Type B pancreatic cell (in vitro differentiated cells): ENCODE results near the gene MALRD1. TPM values are rescaled to one million over a fixed set of nuclear protein-coding genes. Genes with fewer than 3 reads are reported as not detected.

Experiments used
- DNase-seq: peaks from one replicate; pipeline ENCODE4 v3.0.0; 2021; ENCODE audit warnings: mixed read lengths; ENCODE audit not compliant: unreplicated experiment; ENCODE audit errors: extremely low spot score
- H3K27ac Mint-ChIP-seq: 2 replicates; pipeline ENCODE4 v1.8.0; 2021; ENCODE audit warnings: mild to moderate bottlenecking, mixed read lengths
- H3K27me3 Mint-ChIP-seq: 2 replicates; pipeline ENCODE4 v1.8.0; 2021; ENCODE audit warnings: mixed read lengths
- H3K36me3 Mint-ChIP-seq: 2 replicates; pipeline ENCODE4 v1.8.0; 2021; ENCODE audit warnings: mixed read lengths
- H3K4me1 Mint-ChIP-seq: one replicate; pipeline ENCODE4 v1.8.0; 2021; ENCODE audit warnings: mixed read lengths; ENCODE audit not compliant: unreplicated experiment
- H3K4me3 Mint-ChIP-seq: 2 replicates; pipeline ENCODE4 v1.8.0; 2021; ENCODE audit warnings: mild to moderate bottlenecking, mixed read lengths
- H3K9me3 Mint-ChIP-seq: 2 replicates; pipeline ENCODE4 v1.8.0; 2021; ENCODE audit warnings: mixed read lengths
- CTCF ChIP-seq: fragments of 200-600 bp; sonication (generic); conservative IDR thresholded peaks from 2 replicates; pipeline ENCODE4 v1.5.0; 2021; ENCODE audit warnings: antibody characterized with exemption, mild to moderate bottlenecking
- total RNA-seq: library from RNA; stranded (reverse); gene quantifications from 2 replicates; pipeline ENCODE4 v1.2.1, GENCODE V29; 2021; ENCODE audit warnings: low replicate concordance

Gene MALRD1
- total RNA-seq, 1 donor from 2014 or later = 1.4 TPM

GRCh38 chr10:19333631-19334030, 285.0 kb downstream of the MALRD1 start:
- H3K36me3 Mint-ChIP-seq = no peaks in the 10 kb centered on the region
- no peak overlapping the region for H3K4me3 Mint-ChIP-seq
- no peak overlapping the region for H3K27ac Mint-ChIP-seq
- H3K4me1 Mint-ChIP-seq = no peaks in the 10 kb centered on the region
- no peaks in the 10 kb centered on the region for H3K27me3 Mint-ChIP-seq
- no peak for TF ChIP-seq CTCF
- no peaks in the 10 kb centered on the region for H3K9me3 Mint-ChIP-seq
- no peak for DNase-seq

GRCh38 chr10:19347621-19348020, 299.0 kb downstream of the MALRD1 start:
- H3K27ac Mint-ChIP-seq = no peak overlapping the region
- H3K27me3 Mint-ChIP-seq = peaks cover 3% of the 10 kb centered on the region
- no peaks in the 10 kb centered on the region for H3K36me3 Mint-ChIP-seq

GRCh38 chr10:19367176-19367575, 318.6 kb downstream of the MALRD1 start:
- DNase-seq = no peak
- no peaks in the 10 kb centered on the region for H3K36me3 Mint-ChIP-seq
- no peaks in the 10 kb centered on the region for H3K27me3 Mint-ChIP-seq
- no peak for TF ChIP-seq CTCF
- no peaks in the 10 kb centered on the region for H3K4me1 Mint-ChIP-seq
- no peak overlapping the region for H3K4me3 Mint-ChIP-seq
- no peak overlapping the region for H3K27ac Mint-ChIP-seq
- no peaks in the 10 kb centered on the region for H3K9me3 Mint-ChIP-seq

More at GRCh38 chr10:19347621-19348020, 299.0 kb downstream of the MALRD1 start:
- DNase-seq = no peak
- peak; percentile 53 for TF ChIP-seq CTCF
- Mint-ChIP-seq H3K4me3 (no peak overlapping the region), H3K9me3 (no peaks in the 10 kb centered on the region), H3K4me1 (no peaks in the 10 kb centered on the region)

GRCh38 chr10:19373988-19374387, 325.4 kb downstream of the MALRD1 start:
- no peak for DNase-seq
- no peaks in the 10 kb centered on the region for H3K9me3 Mint-ChIP-seq
- no peaks in the 10 kb centered on the region for H3K36me3 Mint-ChIP-seq
- TF ChIP-seq CTCF = no peak
- H3K4me1 Mint-ChIP-seq = no peaks in the 10 kb centered on the region
- no peak overlapping the region for H3K4me3 Mint-ChIP-seq
- no peak overlapping the region for H3K27ac Mint-ChIP-seq
- no peaks in the 10 kb centered on the region for H3K27me3 Mint-ChIP-seq

- H3K27me3 Mint-ChIP-seq = no peaks in the 10 kb centered on the region
- H3K36me3 Mint-ChIP-seq = no peaks in the 10 kb centered on the region
- DNase-seq = no peak
- no peak overlapping the region for H3K27ac Mint-ChIP-seq
- no peaks in the 10 kb centered on the region for H3K4me1 Mint-ChIP-seq
- no peak for TF ChIP-seq CTCF
- H3K4me3 Mint-ChIP-seq = no peak overlapping the region
- no peaks in the 10 kb centered on the region for H3K9me3 Mint-ChIP-seq
These were observed 337.3 kb downstream of the MALRD1 start for GRCh38 chr10:19385846-19386450.

GRCh38 chr10:19408924-19409323, 360.3 kb downstream of the MALRD1 start:
- peaks cover 12% of the 10 kb centered on the region for H3K9me3 Mint-ChIP-seq
- H3K36me3 Mint-ChIP-seq = no peaks in the 10 kb centered on the region
- no peak overlapping the region for H3K27ac Mint-ChIP-seq
- TF ChIP-seq CTCF = no peak
- no peak overlapping the region for H3K4me3 Mint-ChIP-seq
- no peaks in the 10 kb centered on the region for H3K27me3 Mint-ChIP-seq
- no peaks in the 10 kb centered on the region for H3K4me1 Mint-ChIP-seq
- no peak for DNase-seq
